ENCODE results near the gene TMEM39A.

Gene TMEM39A

GRCh38 chr3:119400466-119400865 lies 62.9 kb downstream of the TMEM39A start:
- no peak for DNase-seq (ENCODE audit: low read depth)

GRCh38 chr3:119396870-119397269 lies 66.5 kb downstream of the TMEM39A start:
- DNase-seq (ENCODE audit: low read depth): no peak

- DNase-seq (ENCODE audit: low read depth): no peak
Measured at GRCh38 chr3:119395923-119396358, 67.5 kb downstream of the TMEM39A start.

- DNase-seq (ENCODE audit: low read depth): no peak
Measured at GRCh38 chr3:119388577-119388976, 74.8 kb downstream of the TMEM39A start.

- DNase-seq (ENCODE audit: low read depth): no peak
Measured at GRCh38 chr3:119382134-119382533, 81.3 kb downstream of the TMEM39A start.

- no peak for DNase-seq (ENCODE audit: low read depth)
Measured at GRCh38 chr3:119380697-119381096, 82.7 kb downstream of the TMEM39A start.

Measured in HS-27A (cell line).